ENCODE measurements around the gene SMAD7.

SMAD7 gene

DNA sequence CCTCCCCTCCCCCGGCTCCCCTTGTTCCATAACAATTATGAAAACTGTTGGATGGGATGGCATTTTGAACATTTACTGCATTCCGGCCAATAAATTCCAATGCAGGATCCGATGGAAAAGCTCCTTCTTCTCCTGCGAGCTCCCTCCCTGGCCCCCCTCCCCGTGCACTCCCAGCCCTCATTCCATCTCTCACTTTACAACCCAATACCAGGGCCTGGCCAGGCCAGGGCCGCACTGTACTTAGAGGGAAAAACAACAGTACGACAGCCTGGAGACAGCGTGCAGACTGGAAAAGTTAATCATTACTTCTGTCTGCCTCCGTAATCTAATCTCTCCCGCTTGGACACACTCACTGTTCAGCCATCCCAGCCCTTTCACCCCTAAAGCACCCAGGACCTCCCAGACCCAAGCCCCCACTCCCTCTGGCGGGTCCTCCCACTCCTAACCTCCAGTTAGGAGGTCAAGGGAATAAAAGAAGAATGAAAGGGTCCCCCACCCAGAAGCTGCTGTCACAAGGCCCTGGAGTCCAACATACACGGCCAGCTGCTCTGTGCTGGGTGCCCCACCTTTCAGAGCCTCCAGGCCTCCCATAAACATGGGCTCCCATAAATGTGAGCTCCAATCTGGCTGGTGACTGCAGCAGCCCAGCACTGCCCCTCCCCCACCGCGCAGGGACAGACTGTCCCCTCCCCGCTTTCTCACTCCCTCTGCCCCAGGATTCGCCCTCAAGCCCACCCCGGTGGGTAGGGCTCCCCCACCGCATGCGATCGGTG is 20.6 kb downstream of the SMAD7 start:
- no peak overlapping the region for H3K4me3 ChIP-seq (ENCODE audit: low read depth, low read length)
- H3K36me3 ChIP-seq, result peaks cover 33% of the 10 kb centered on the region
- H3K27me3 ChIP-seq (ENCODE audit: insufficient read depth, low read depth, severe bottlenecking), result no peaks in the 10 kb centered on the region
- no peak for DNase-seq
- TF ChIP-seq, protein P1, sequence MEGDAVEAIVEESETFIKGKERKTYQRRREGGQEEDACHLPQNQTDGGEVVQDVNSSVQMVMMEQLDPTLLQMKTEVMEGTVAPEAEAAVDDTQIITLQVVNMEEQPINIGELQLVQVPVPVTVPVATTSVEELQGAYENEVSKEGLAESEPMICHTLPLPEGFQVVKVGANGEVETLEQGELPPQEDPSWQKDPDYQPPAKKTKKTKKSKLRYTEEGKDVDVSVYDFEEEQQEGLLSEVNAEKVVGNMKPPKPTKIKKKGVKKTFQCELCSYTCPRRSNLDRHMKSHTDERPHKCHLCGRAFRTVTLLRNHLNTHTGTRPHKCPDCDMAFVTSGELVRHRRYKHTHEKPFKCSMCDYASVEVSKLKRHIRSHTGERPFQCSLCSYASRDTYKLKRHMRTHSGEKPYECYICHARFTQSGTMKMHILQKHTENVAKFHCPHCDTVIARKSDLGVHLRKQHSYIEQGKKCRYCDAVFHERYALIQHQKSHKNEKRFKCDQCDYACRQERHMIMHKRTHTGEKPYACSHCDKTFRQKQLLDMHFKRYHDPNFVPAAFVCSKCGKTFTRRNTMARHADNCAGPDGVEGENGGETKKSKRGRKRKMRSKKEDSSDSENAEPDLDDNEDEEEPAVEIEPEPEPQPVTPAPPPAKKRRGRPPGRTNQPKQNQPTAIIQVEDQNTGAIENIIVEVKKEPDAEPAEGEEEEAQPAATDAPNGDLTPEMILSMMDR (IDR thresholded peaks at IDR 0.05; ENCODE audit: low read depth, low read length), result no peak
- H3K9me3 ChIP-seq (ENCODE audit: severe bottlenecking), result no peaks in the 10 kb centered on the region
- H3K27ac ChIP-seq, result no peak overlapping the region

DNA sequence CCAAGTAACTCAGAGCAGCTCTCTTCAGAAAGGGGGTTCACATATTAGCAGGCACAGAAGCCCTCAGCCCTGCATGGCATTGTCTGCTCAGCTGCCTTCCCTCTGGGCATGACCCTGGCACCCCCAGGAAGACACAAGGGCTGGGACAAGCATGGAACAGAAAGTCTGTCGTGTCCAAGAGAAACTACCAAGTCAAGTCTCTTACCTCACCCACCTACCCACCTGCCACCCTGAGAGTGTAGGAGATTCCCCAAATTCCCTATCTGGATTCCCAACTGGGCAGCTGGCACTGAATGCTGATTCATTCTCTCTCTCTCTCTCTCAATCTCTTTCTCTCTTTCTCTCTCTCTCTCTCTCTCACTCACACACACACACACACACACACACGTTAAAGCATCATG is 21.6 kb downstream of the SMAD7 start:
- no peak overlapping the region for H3K4me3 ChIP-seq (ENCODE audit: low read depth, low read length)
- TF ChIP-seq, protein P1 (IDR thresholded peaks at IDR 0.05; ENCODE audit: low read depth, low read length), result no peak
- H3K27ac ChIP-seq, result no peak overlapping the region
- DNase-seq, result no peak
- no peaks in the 10 kb centered on the region for H3K9me3 ChIP-seq (ENCODE audit: severe bottlenecking)
- H3K36me3 ChIP-seq, result peaks cover 37% of the 10 kb centered on the region
- no peaks in the 10 kb centered on the region for H3K27me3 ChIP-seq (ENCODE audit: insufficient read depth, low read depth, severe bottlenecking)

DNA sequence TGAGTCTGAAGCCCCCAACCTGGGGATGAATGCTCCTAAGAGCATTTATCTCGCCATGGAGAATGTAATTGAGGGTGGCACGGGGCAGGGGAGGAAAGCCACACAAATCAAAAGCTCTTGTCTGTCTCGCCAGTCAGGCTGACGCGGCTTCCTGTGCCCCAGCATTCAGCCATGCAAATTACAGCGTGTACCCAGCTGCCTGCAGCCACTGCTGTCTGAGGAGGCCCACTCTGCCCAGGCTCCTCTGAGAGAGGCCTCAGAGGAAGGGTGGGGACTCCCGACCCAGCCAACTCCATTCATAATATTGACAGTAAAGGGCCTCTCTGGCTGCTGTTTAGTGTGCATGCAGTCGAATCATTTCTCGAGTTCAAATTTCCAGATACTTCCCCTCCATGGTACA is 22.0 kb downstream of the SMAD7 start:
- no peak for DNase-seq
- Histone ChIP-seq H3K4me3 (ENCODE audit: low read depth, low read length) (no peak overlapping the region), H3K27ac (no peak overlapping the region), H3K36me3 (peaks cover 36% of the 10 kb centered on the region), H3K27me3 (ENCODE audit: insufficient read depth, low read depth, severe bottlenecking) (no peaks in the 10 kb centered on the region), H3K9me3 (ENCODE audit: severe bottlenecking) (no peaks in the 10 kb centered on the region)
- TF ChIP-seq, protein P1 (IDR thresholded peaks at IDR 0.05; ENCODE audit: low read depth, low read length), result no peak

DNA sequence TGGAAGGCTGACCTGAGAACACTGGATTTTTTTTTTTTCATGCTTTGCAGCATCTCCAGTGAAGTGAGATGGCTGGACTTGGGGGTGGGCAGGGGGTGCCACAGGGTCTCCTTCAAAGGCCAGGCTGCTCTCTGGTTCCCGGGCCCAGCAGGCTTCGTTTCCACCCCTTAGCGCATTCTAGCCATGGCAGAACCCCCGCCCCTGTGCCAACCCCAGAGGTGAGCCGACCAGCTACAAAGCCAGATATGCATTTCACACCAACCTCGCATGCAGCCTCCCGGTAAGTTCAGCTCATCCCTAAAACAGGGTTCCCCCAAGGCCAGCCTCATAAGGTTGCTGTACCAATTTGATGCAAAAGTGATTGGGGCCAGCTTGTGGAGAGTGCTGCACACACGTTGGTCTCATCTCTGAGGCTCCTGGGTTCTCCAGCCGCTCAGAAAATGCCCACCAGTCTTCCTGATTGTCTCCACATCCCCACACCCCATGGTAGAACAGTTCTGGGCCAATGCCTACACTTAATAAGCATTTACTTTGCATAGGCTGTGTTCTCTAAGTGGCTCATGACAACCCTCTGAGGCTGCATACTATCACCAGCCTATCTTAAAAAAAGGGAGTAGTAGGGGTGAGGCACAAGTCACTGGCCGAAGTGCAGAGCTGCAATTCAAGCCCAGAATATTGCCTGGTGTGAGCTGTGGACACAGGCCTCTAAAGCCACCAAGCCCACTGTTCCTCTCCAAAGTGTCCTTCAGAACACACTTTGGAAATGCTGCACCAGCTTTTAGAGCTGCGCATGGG is 23.3 kb downstream of the SMAD7 start:
- Histone ChIP-seq H3K27me3 (ENCODE audit: insufficient read depth, low read depth, severe bottlenecking) (no peaks in the 10 kb centered on the region), H3K36me3 (peaks cover 35% of the 10 kb centered on the region), H3K4me3 (ENCODE audit: low read depth, low read length) (no peak overlapping the region), H3K9me3 (ENCODE audit: severe bottlenecking) (no peaks in the 10 kb centered on the region), H3K27ac (no peak overlapping the region)
- DNase-seq, result no peak
- TF ChIP-seq, protein P1 (IDR thresholded peaks at IDR 0.05; ENCODE audit: low read depth, low read length), result no peak

DNA sequence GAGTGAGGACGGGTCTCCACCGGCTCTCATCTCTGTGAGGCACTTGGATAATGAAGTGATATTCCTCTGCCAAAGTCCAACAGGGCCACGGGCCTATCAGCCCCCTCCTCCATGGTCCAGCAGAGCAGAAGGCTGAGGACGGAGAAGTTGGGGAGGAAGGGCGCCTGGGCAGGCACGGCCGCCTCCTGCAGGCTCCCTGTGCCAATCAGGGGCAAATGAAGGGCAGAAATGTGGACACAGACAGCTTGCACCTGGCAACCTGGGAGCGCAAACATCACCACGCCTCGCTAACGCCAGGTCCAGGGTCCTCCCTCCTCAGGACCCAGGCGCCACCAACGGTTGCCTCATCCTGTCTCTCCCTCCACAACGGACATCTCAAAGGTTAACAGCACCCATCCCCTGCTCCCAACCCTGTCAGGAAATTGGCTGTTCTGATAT is 24.3 kb downstream of the SMAD7 start:
- Histone ChIP-seq H3K4me3 (ENCODE audit: low read depth, low read length) (no peak overlapping the region), H3K27me3 (ENCODE audit: insufficient read depth, low read depth, severe bottlenecking) (no peaks in the 10 kb centered on the region), H3K27ac (no peak overlapping the region), H3K9me3 (ENCODE audit: severe bottlenecking) (no peaks in the 10 kb centered on the region), H3K36me3 (peaks cover 36% of the 10 kb centered on the region)
- DNase-seq, result no peak
- TF ChIP-seq, protein P1 (IDR thresholded peaks at IDR 0.05; ENCODE audit: low read depth, low read length), result no peak

Data from WERI-Rb-1 (cell line).